GM13976 (cell line): Measurements from ENCODE around the gene TNS1.

Source experiments
- DNase-seq: peaks from one replicate; pipeline ENCODE4 v3.0.0; 2012; ENCODE audit warnings: low spot score
- CTCF ChIP-seq: IDR thresholded peaks from 2 replicates; pipeline ENCODE4 v1.5.1; 2012; ENCODE audit warnings: borderline replicate concordance, mild to moderate bottlenecking; ENCODE audit not compliant: insufficient read depth; ENCODE audit errors: extremely low read depth, missing control alignments, control extremely low read depth
- in situ Hi-C: fragments of 300-500 bp; cut with MboI; formaldehyde crosslinking; loops from one replicate; pipeline ENCODE4 v1.12.0; 2022; ENCODE audit warnings: low sequenced_read_pairs, mixed read lengths, inconsistent platforms; ENCODE audit not compliant: unreplicated experiment

TNS1 gene

GRCh38 chr2:217808326-217808725, 194.5 kb downstream of the TNS1 start:
- in situ Hi-C loops = no loop called here
- no peak for TF ChIP-seq CTCF

GRCh38 chr2:217807753-217808152, 195.0 kb downstream of the TNS1 start:
- in situ Hi-C loops = no loop called here
- no peak for TF ChIP-seq CTCF
- no peak for DNase-seq

More at GRCh38 chr2:217808326-217808725, 194.5 kb downstream of the TNS1 start:
- DNase-seq = no peak

GRCh38 chr2:217807025-217807424, 195.8 kb downstream of the TNS1 start:
- no peak for DNase-seq
- TF ChIP-seq CTCF = no peak
- in situ Hi-C loops = no loop called here

GRCh38 chr2:217806482-217806765, 196.4 kb downstream of the TNS1 start:
- TF ChIP-seq CTCF = no peak
- in situ Hi-C loops = no loop called here
- DNase-seq = no peak

GRCh38 chr2:217805668-217806481, 196.9 kb downstream of the TNS1 start:
- no peak for DNase-seq
- TF ChIP-seq CTCF = no peak
- in situ Hi-C loops = no loop called here

- in situ Hi-C loops = no loop called here
- no peak for DNase-seq
- TF ChIP-seq CTCF = no peak
Measured at GRCh38 chr2:217804791-217805667, 197.8 kb downstream of the TNS1 start.
